Stimulated activated CD4-positive, alpha-beta T cell treated with anti-CD3 and anti-CD28 coated beads, Interleukin-1b, Interleukin-23, amount 100 ng/mL, for 48 hours (primary cell): Measurements from ENCODE around the gene HAO1.

ENCODE experiments used
- DNase-seq: peaks from one replicate; pipeline ENCODE4 v3.0.0-alpha.2; 2020

The HAO1 gene

DNA sequence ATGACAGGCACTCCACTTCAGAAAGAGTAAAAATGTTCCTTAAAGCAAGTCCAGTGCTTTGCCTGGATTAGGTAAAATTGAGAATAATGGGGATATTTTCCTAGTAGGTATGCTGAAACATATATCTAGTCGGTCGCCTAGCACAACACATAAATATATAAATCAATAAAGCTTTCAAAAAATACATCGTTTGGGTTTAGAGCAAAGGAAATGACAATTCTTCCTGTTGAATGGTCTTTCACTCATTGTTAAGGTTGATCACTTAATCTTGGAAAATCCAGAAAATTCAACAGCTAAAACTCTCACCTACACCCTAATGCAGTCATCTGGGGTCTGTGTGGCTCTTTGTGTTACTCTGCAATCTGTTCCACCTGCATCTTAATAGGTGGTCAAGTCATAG, 13.9 kb downstream of the HAO1 start:
- no peak for DNase-seq

GRCh38 chr20:7924692-7925091, 15.6 kb downstream of the HAO1 start:
- DNase-seq: no peak

DNA sequence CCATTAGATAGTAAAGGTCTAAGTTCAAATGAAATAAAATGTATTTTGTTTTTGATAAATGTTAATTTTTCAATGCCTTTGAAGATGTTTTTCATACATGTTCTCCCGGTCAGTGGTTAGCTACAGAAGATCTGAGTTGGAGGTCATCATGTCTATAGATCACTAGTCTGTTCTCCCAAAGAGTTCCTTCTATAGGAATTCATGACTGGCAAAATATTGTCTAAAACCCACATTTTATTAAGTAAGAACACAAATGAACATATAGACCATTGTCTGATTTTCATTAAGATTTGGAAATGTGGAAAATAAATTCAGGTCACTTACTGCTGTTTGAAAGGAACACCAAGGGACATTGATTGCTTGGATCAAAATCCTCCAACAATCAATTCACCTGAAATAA, 23.6 kb downstream of the HAO1 start:
- DNase-seq: no peak

DNA sequence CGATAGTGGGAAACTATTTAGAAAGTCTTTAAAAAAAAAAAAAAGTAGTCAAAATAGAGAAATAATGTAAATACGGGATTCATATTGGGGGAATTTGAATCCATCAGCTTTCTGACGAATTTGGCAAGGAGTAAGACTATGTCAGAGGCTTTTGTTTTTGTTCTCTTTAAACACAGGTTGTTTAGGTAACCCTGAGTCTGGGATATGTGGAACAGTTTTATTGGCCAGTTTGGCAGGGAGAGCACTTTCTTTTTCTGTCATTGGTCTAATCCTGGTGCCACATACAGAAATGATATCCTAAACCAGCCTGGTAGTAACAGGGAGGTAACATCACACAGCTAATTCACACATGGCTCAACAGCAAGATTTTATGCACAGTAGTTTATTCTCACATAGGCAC, 27.7 kb downstream of the HAO1 start:
- DNase-seq: no peak

DNA sequence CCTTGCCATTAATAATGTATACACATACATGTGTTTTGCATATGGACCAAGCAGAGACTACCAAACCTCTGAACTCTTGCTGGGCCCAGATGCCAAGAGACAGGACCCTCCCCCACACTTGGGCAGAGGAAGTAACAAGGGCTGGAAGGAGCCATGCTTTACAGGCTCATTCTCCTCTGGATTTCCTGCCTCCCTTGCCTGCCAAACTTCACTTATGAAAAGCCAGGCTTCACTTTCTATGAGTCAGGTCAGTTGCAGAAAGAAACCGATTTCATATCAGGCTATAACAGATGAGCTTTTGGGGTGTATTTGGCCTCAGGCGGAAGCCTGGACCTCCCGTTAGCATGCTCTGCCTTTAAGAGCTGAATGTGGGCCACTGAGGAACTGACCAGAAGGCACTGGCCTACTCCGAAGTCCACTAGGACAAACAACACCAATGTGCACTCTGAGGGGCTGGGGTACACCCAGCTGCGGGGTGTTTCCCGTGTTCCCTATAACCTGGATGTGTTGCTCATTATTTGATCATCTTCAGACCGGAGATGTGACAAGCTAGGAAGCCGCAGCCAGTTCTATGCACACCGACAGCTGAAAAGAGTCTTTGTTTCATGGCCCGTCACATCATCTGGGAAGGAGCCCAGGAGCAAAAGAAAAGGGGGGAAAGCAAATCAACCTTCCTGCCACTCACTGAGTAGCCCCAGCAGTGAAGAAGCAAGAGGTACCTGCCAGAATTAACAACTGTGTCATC, 28.5 kb downstream of the HAO1 start:
- DNase-seq: no peak

GRCh38 chr20:7908905-7909304, 31.4 kb downstream of the HAO1 start:
- DNase-seq: no peak

GRCh38 chr20:7903429-7903828, 36.8 kb downstream of the HAO1 start:
- DNase-seq: no peak

DNA sequence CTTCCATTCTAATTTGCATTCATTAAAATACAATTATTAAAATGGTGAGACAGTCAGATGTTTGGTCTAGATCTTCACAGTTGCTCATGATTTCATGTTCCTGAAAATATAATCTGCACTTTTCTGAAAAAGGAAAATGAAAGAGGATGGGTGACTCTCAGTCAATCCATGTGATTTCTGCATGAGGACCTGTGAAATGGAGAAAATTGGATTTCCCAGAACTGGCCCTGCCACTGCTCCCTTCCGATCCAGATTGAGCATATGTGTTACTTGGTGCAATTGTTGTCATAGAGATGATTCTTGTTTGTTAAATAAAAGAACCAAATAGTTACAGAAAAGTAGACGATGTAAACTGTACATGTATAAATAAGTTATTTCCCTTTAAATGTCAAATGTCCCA, 37.4 kb downstream of the HAO1 start:
- no peak for DNase-seq

GRCh38 chr20:7897781-7898364, 42.4 kb downstream of the HAO1 start:
- DNase-seq: no peak

GRCh38 chr20:7893014-7893730, 47.1 kb downstream of the HAO1 start:
- no peak for DNase-seq

DNA sequence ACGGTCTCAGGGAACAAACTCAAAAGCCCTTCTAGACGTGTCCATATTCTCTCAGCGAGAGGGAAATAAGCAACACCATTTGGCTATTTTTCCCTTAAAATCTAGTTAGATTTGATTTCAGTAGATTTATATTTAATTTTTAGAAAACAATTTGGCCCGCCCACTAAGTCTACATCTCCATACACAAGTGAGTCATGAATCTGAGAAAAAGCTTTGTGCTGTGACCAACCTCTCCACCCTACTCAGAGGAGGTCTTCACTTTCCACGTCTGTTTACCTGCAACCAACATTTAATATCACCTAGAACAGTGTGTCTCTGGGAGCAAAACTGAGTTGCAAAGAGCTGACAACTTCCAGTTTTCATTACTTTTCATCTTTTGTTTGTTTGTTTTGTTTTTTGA, 48.6 kb downstream of the HAO1 start:
- DNase-seq: no peak

DNA sequence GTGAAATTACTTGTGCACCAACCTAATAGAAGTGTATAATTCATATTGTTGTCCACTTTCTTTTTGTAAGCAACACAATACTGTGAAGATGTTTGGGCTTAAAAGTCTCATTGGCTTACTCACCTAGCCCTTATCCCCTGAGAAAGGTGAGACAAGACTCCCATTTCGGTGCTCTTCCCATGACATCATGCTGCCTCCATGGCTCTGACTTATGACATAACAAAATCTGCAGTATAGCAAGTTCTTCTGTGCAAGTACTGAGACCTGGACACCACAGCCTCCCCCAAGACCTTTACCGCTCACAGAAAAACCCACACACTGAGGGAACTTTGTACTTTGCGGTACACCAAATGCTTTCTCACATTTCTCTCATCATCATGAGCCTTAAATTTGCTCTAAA, 50.5 kb downstream of the HAO1 start:
- DNase-seq: no peak

DNA sequence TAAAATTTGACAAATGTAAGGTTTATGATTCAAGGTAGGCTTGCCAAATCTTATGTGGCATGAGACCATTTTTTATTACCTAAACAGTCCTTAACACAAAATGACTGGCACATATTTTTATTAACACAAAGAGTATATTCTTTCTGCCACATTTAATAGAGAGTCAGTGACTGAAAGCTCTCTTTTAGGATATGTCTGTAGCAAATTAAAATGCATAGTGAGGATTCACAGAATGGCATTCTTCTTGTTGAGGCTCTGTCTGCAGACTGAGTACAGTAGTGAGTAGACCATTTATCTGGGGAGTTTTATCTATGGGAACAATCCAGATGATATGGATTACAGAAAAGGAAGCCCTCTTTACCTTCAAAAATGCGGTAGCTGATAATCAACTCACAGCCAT, 56.5 kb downstream of the HAO1 start:
- no peak for DNase-seq

DNA sequence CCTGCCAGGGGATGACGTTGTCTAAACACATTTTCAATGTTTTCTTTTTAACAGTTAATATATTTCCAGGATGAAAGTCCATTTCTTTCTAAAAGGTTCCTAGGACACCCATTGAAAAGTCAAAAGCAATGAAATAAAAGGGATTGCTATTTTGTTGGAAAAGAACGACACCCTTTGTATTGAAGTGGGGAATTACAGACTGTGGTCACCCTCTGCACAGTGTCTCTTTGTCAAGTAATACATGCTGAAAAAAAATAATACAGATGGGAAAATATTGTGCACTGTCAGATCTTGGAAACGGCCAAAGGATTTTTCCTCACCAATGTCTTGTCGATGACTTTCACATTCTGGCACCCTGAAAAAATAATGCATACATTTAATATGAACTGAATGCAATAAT, 56.9 kb downstream of the HAO1 start:
- DNase-seq: no peak

- no peak for DNase-seq
Measured at GRCh38 chr20:7882076-7882475, 58.2 kb downstream of the HAO1 start.

DNA sequence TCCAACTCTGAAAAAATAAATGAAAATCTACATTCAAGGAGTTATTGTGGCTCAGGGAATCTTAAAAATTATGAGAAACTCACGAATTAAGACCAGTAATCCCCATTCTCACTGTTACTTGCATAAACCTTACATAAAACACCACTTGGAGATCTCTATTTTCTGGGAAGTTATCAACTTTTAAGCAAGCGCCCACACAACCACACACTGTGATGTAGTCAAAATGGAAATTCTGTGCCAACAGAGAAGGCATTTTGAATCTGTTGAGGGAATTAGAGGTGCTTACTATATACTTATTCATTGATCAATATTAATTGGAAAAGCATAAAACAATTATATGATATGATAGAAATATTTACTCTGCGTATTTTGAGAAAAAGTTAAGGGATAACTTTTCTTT, 58.7 kb downstream of the HAO1 start:
- no peak for DNase-seq

DNA sequence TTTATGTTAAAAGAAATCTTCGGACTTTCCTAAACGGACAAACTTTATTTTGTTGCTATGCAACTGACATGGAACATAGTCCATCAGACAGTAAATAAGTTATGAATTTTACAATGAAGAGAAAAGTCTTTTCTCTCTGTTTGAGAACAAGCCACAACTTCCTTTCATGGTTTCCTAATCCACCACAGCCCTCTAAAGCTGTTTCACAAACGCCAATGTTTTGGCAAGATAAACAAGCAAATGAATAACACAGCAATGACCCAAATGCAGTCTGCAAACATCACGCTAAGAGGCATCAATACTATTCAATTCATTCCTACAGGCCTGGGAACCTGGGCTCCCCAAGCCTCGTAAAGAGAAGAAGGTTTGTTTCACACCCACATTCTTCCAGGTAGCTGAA, 60.4 kb downstream of the HAO1 start:
- no peak for DNase-seq

DNA sequence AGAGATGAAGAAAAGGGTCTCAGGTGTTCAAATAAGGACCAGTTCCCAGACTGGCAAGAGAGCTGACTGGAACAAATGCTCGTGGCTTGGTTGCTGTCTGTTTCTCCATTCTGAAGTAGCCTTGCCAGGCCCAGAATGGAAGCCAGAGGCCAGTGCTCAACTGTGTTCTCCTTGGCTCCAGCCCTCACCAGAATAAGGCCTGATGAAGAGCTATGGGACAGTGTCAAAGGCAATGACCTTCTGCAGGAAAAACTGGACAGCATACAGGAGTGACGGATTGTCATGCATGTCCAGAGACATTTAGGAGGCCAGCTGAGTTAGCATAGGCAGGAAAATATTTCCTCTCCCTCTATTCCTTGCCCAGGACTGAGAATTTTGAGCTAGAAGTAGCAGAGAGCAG, 72.2 kb downstream of the HAO1 start:
- no peak for DNase-seq

DNA sequence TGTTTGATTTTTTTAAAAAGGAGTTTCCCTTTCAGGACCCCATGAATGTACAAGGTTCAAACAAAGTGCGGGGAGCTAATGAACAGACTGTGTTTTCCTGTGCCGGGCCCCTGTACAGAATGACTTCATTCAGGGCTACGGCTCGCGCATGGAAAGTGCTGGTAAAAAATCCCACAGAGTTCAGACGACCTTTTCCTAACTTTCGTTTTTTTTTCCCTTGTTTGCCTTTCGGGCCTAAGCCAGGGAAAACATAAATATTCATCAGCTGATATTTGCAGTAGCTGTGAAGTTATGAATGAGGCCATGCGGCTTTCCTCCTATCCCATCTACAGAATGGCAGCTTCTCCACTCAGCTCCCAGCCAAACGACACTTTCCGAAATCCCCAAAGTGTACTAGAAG, 74.0 kb downstream of the HAO1 start:
- DNase-seq: no peak

GRCh38 chr20:7859356-7859802, 80.9 kb downstream of the HAO1 start:
- DNase-seq: no peak

DNA sequence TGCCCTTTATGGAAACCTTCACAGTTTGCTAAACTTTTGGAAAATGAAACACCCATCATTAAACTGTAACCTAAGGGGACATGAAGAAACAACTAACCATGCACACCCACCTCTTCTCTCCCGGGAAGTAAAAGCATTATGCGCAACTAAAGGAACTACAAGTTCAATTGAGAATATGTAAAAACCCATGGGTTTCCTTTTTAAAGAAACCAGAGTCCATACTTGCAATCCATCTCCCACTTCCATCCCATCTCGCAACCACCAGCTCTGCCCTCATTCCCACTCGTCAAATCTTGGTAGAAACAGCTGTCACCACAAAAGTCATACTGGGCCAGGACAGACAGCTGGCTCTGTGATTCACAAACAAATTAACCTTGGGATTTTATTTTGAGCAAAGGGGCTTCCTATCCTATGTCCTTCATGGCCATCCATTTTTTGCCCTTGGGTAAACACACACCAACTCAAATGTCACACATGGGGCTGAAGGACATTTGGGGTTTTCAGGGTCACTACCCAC, 81.5 kb downstream of the HAO1 start:
- no peak for DNase-seq

DNA sequence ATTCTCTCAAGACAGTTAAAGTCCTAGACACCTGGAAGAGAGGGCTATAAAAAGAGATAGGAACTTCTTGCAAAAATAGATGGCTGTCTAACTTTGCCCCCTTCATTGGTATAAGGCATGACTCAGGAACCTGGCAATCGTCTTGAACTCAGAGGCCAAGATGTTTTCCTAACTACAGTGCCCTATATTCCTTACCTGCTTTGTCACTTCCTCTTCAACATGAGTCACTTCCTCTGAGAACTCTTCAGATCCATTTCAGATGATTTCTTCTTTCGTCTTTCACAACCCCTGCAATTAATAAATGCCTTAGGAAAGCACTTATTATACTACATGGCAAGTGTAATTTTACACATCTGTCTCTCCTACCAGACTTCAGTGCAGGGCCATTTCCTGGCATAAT, 83.5 kb downstream of the HAO1 start:
- DNase-seq: no peak

- DNase-seq: no peak
Measured at GRCh38 chr20:7855545-7855944, 84.7 kb downstream of the HAO1 start.

DNA sequence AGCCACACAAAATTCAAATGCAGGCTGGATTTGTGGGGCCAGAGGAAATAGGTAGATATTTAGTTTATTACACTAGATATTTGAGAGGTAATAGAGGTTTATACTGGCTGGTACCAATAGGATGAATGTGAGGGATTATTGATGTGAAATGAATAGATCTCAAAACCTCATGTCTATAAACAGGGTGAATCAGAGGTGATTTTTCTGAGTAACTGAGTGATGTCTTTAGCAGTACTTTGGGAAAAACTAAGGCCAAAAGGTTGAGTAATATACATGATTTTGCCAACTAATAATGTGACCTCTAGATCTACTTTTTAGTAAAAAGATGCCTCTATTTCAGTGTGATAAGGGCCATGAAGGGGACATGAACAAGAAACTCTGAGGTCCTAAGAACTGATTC, 86.8 kb downstream of the HAO1 start:
- DNase-seq: no peak
